G401.6 (cell line): ENCODE data around the gene SBK3.
"Not testable (repeated sequence)": the region's sequence is repeated elsewhere in the genome, so short reads cannot be mapped to it uniquely, and the experiment has no call there.

Experiments used
- FAIRE-seq: peaks from 2 replicates; lab custom pipeline; 2012; peaks lifted over from hg19 to GRCh38; lab: Jason Lieb, UNC

Gene SBK3

GRCh38 chr19:55516878-55517620, 28.3 kb downstream of the SBK3 start:
- peak; percentile 93 for FAIRE-seq

- no peak for FAIRE-seq
These were observed 37.2 kb downstream of the SBK3 start for GRCh38 chr19:55508120-55508519.

GRCh38 chr19:55504981-55505380, 40.4 kb downstream of the SBK3 start:
- no peak for FAIRE-seq

- FAIRE-seq, result no peak
These were observed 41.1 kb downstream of the SBK3 start for GRCh38 chr19:55504252-55504603.

GRCh38 chr19:55503502-55504251, 41.7 kb downstream of the SBK3 start:
- peak; percentile 75 for FAIRE-seq

GRCh38 chr19:55503157-55503501, 42.2 kb downstream of the SBK3 start:
- no peak for FAIRE-seq

GRCh38 chr19:55502197-55502952, 43.0 kb downstream of the SBK3 start:
- no peak for FAIRE-seq

GRCh38 chr19:55500368-55500952, 44.9 kb downstream of the SBK3 start:
- FAIRE-seq, result no peak

- FAIRE-seq, result no peak
These were observed 47.0 kb downstream of the SBK3 start for GRCh38 chr19:55498246-55498840.

GRCh38 chr19:55497763-55498162, 47.6 kb downstream of the SBK3 start:
- FAIRE-seq, result no peak

- FAIRE-seq, result not testable (repeated sequence)
These were observed 48.5 kb downstream of the SBK3 start for GRCh38 chr19:55496820-55497219.

- no peak for FAIRE-seq
These were observed 49.5 kb downstream of the SBK3 start for GRCh38 chr19:55495646-55496349.

GRCh38 chr19:55494172-55494761, 51.1 kb downstream of the SBK3 start:
- FAIRE-seq, result no peak

GRCh38 chr19:55493645-55494171, 51.6 kb downstream of the SBK3 start:
- no peak for FAIRE-seq

GRCh38 chr19:55493052-55493644, 52.2 kb downstream of the SBK3 start:
- FAIRE-seq, result no peak

GRCh38 chr19:55492362-55492944, 52.9 kb downstream of the SBK3 start:
- no peak for FAIRE-seq

- no peak for FAIRE-seq
These were observed 53.6 kb downstream of the SBK3 start for GRCh38 chr19:55491546-55492360.
